GM12878 (cell line): ENCODE measurements around the gene RHBDF2. TPM values are rescaled to one million over a fixed set of nuclear protein-coding genes. Genes with fewer than 3 reads are reported as not detected.

Experiments
- ATAC-seq: fragments of 200-7000 bp; cut with Tn5 transposase; 3 replicates; pipeline ENCODE4 v1.9.1; 2020; ENCODE audit warnings: mild to moderate bottlenecking, moderate library complexity
- BruUV-seq: library from RNA; stranded (reverse); fragments of 400-500 nt; replicated peaks from 2 replicates; lab custom pipeline; 2021; lab: Mats Ljungman, UMichigan
- CTCF ChIA-PET: fragments of 300-600 bp; sonication (Branson Sonifier 250); formaldehyde crosslinking; extraction: SDS; loops from one replicate; lab custom pipeline; 2021; ENCODE audit warnings: inconsistent platforms; lab: Yijun Ruan, JAX
- POLR2A ChIA-PET: fragments of 350-600 bp; formaldehyde crosslinking; extraction: SDS; loops from one replicate; lab custom pipeline; 2021; ENCODE audit warnings: inconsistent platforms; lab: Charles Lee
- RAD21 ChIA-PET: fragments of 300-600 bp; sonication (Branson Sonifier 250); formaldehyde crosslinking; loops from one replicate; lab custom pipeline; 2023; ENCODE audit warnings: antibody characterized with exemption; ENCODE audit not compliant: unreplicated experiment; lab: Charles Lee
- SMC1A ChIA-PET: fragments of 300-600 bp; sonication (Branson Sonifier 250); formaldehyde crosslinking; loops from one replicate; lab custom pipeline; 2023; ENCODE audit not compliant: unreplicated experiment, uncharacterized antibody; lab: Charles Lee
- DNase-seq: peaks from one replicate; pipeline ENCODE4 v3.0.0-alpha.2; 2011; ENCODE audit warnings: low read depth, low spot score
- FAIRE-seq: peaks from 3 replicates; lab custom pipeline; 2011; peaks lifted over from hg19 to GRCh38; lab: Jason Lieb, UNC
- H2AFZ ChIP-seq: 2 replicates; pipeline ENCODE4 v1.6.0; 2011; ENCODE audit warnings: low read depth, low read length, control low read depth; ENCODE audit not compliant: control insufficient read depth
- H3K27ac ChIP-seq: 2 replicates; pipeline ENCODE4 v1.5.1; 2011; ENCODE audit warnings: control low read depth; ENCODE audit not compliant: control insufficient read depth, insufficient read depth
- H3K27me3 ChIP-seq, 2 experiments: replicated peaks in 1 of 2; 2 replicates each; pipeline versions ENCODE4 v1.6.0 to v1.6.1; 2011; ENCODE audit warnings: low read length in 1 of 2; ENCODE audit not compliant: control insufficient read depth in 2 of 2, insufficient read depth in 2 of 2
- H3K36me3 ChIP-seq, 2 experiments: 2 replicates each; pipeline ENCODE4 v1.5.1; 2011; ENCODE audit warnings: low read length in 1 of 2; ENCODE audit not compliant: control insufficient read depth in 2 of 2, insufficient read depth in 2 of 2
- H3K4me1 ChIP-seq: 2 replicates; pipeline ENCODE4 v1.6.1; 2011; ENCODE audit warnings: mild to moderate bottlenecking, low read length, moderate library complexity, mixed read lengths; ENCODE audit not compliant: control insufficient read depth, insufficient read depth
- H3K4me2 ChIP-seq: 2 replicates; pipeline ENCODE4 v1.6.0; 2011; ENCODE audit warnings: control low read depth; ENCODE audit not compliant: control insufficient read depth, insufficient read depth
- H3K4me3 ChIP-seq: fragments of 200-600 bp; sonication (generic); 2 replicates; pipeline ENCODE4 v1.5.1; 2016
- H3K79me2 ChIP-seq: 2 replicates; pipeline ENCODE4 v1.6.0; 2011; ENCODE audit warnings: low read length; ENCODE audit not compliant: control insufficient read depth, insufficient read depth
- H3K9ac ChIP-seq: 2 replicates; pipeline ENCODE4 v1.8.0; 2011; ENCODE audit warnings: low read length, control low read depth, mixed read lengths; ENCODE audit not compliant: control insufficient read depth, insufficient read depth
- H3K9me3 ChIP-seq: replicated peaks from 3 replicates; pipeline ENCODE4 v1.5.1; 2011; ENCODE audit warnings: mild to moderate bottlenecking, low read length; ENCODE audit not compliant: control insufficient read depth, insufficient read depth
- H4K20me1 ChIP-seq: 2 replicates; pipeline ENCODE4 v1.6.0; 2011; ENCODE audit not compliant: control insufficient read depth, insufficient read depth
- CREM ChIP-seq: IDR thresholded peaks from 2 replicates; pipeline ENCODE4 v1.6.1; 2014; ENCODE audit warnings: antibody characterized with exemption, low read depth
- EED ChIP-seq: sonication (generic); IDR thresholded peaks from 2 replicates; pipeline ENCODE4 v1.6.1; 2016; ENCODE audit warnings: antibody characterized with exemption, low read depth
- ESRRA ChIP-seq: IDR thresholded peaks from 2 replicates; pipeline ENCODE4 v1.6.1; 2012; ENCODE audit warnings: mild to moderate bottlenecking, low read length, improper control_type of control experiment
- FOXM1 ChIP-seq: IDR thresholded peaks from 2 replicates; pipeline ENCODE4 v1.6.1; 2012; ENCODE audit warnings: low read depth, mild to moderate bottlenecking, inconsistent platforms, low read length, moderate library complexity
- HCFC1 ChIP-seq: fragments of 150-350 bp; IDR thresholded peaks from 2 replicates; pipeline ENCODE4 v1.6.1; 2014; ENCODE audit warnings: low read length
- HDAC6 ChIP-seq: fragments of 200-600 bp; sonication (generic); IDR thresholded peaks from one replicate; pipeline ENCODE4 v1.8.0; 2017; ENCODE audit warnings: antibody characterized with exemption; ENCODE audit not compliant: unreplicated experiment
- KDM1A ChIP-seq: fragments of 200-600 bp; sonication (generic); IDR thresholded peaks from 2 replicates; pipeline ENCODE4 v1.6.1; 2016; ENCODE audit warnings: borderline replicate concordance
- SPI1 ChIP-seq: IDR thresholded peaks from 2 replicates; pipeline ENCODE4 v1.6.1; 2011; ENCODE audit warnings: low read depth, mild to moderate bottlenecking, low read length, moderate library complexity, borderline replicate concordance; ENCODE audit not compliant: insufficient read depth
- SREBF1 ChIP-seq: IDR thresholded peaks from 2 replicates; pipeline ENCODE4 v1.6.1; 2012; ENCODE audit warnings: mild to moderate bottlenecking, low read length
- TAF1 ChIP-seq: IDR thresholded peaks from 2 replicates; pipeline ENCODE4 v1.6.1; 2011; ENCODE audit warnings: mild to moderate bottlenecking, low read depth, low read length, borderline replicate concordance
- ZSCAN29 ChIP-seq: fragments of 450-650 bp; IDR thresholded peaks from 2 replicates; pipeline ENCODE4 v1.6.1; 2017; ENCODE audit warnings: mild to moderate bottlenecking, moderate library complexity
- WGBS: methylation state at CpG from one replicate; pipeline ENCODE4 v1.1.6; 2016; ENCODE audit warnings: low lambda C conversion rate; ENCODE audit not compliant: insufficient replicate concordance, insufficient coverage; ENCODE audit errors: missing lambda C conversion rate; 5-methylcytosine and 5-hydroxymethylcytosine counted together
- in situ Hi-C: fragments of 300-500 bp; cut with MboI; formaldehyde crosslinking; loops from 9 replicates; pipeline ENCODE4 v1.14.3; 2018; ENCODE audit warnings: mixed read lengths
- intact Hi-C: fragments of 100-400 bp; cut with micrococcal nuclease; formaldehyde crosslinking; loops from one replicate; pipeline ENCODE4 v1.14.2; 2022; ENCODE audit not compliant: unreplicated experiment
- polyA plus RNA-seq, 11 experiments: library from polyadenylated mRNA; depleted of rRNA in 4 of 11; unstranded in 6 of 11; stranded (reverse) in 5 of 11; fragments of >200 nt; fragmentation: Nextera tagmentation in 4 of 11; fragmentation: Illumina TruSeq in 1 of 11; extraction: Ambion mirVana in 4 of 11; extraction: Trizol in 1 of 11; gene quantifications; 1 replicate in 1 of 11; 2 replicates in 10 of 11; pipeline versions ENCODE4 v1.2.1 to v1.2.3, GENCODE V29; 2011 to 2016; ENCODE audit warnings: inconsistent platforms in 2 of 11, missing spikeins in 2 of 11, low read depth in 1 of 11
- total RNA-seq, 4 experiments: library from RNA; depleted of rRNA in 3 of 4; stranded (reverse); fragments of >200 nt in 3 of 4; fragmentation: Illumina TruSeq in 1 of 4; extraction: Trizol in 1 of 4; gene quantifications; 2 replicates each; pipeline versions ENCODE4 v1.2.1 to v1.2.3, GENCODE V29; 2013 to 2021
- TF ChIP-seq, protein P1 (sequence below): fragments of 450-650 bp; IDR thresholded peaks from 2 replicates; pipeline ENCODE4 v1.6.1; 2014; ENCODE audit warnings: mild to moderate bottlenecking
- TF ChIP-seq, protein P2 (sequence below): fragments of 450-650 bp; IDR thresholded peaks from 2 replicates; pipeline ENCODE4 v1.6.1; 2016; ENCODE audit warnings: mild to moderate bottlenecking

Gene RHBDF2
- total and polyA plus RNA-seq, 10 of the 15 experiments (the other 5 are each of a cell fraction or from before 2014, with no cell fraction given): 0.97 to 43.0 (median 18.7) TPM

DNA sequence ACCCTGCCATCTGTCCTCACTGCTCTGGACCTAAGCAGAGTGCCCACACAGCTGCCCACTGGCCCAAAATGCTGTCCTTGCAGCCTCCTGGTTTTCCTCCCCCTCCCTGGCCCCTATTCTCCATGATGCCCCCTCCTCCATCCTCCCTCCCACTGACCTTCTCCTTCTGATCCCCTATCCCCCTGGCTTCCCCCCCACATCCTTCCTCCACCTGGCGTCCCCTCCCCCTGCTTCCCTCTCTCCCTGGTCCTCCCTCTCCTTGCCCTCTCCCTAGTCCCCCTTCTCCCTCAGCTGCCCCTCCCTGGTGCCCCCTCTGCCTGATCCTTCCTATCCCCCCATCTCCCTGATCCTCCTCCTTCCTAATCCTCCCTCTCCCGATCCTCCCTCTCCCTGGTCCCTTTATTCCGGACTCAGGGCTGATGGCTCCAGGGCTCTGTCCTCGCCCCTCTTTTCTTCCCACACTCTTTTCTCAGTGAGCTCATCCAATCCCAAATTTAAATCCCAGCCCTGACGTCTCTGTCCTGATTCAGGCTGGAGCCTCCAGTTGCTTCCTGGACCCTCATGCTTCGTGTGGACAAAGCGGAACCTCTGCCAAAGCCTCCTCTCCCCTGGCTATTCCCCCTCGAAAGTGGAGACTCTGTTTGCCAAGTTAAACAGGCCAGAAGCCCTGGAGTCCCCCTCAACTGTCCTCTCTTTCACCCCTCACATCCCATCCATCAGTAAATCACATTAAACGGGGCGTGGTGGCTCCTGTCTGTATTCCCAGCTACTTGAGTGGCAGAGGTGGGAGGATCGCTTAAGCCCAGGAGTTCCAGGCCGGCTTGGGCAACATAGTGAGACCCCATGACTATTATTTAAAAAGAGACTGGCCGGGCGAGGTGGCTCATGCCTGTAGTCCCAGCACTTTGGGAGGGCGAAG, 18.1 kb upstream of the RHBDF2 start:
- CTCF ChIA-PET: interaction anchor here (0.7 to 2.0 kb wide), 3 partner anchors 11 to 41 kb away, joined by 3 to 10 read pairs (median 4); no protein-coding TSS in a partner anchor
- ATAC-seq (no peak), FAIRE-seq (no peak)
- no peak overlapping the region for H3K4me2 ChIP-seq
- no peak overlapping the region for H3K4me3 ChIP-seq
- no peaks in the 10 kb centered on the region for H3K27me3 ChIP-seq
- WGBS: 37% methylated on average over 14 of the region's 15 CpGs
- TF ChIP-seq ESRRA (no peak), SPI1 (no peak), KDM1A (no peak), TAF1 (no peak), ZSCAN29 (no peak), CREM (no peak), EED (no peak), HCFC1 (no peak), SREBF1 (no peak), FOXM1 (no peak), HDAC6 (no peak)
- TF ChIP-seq, protein P1, sequence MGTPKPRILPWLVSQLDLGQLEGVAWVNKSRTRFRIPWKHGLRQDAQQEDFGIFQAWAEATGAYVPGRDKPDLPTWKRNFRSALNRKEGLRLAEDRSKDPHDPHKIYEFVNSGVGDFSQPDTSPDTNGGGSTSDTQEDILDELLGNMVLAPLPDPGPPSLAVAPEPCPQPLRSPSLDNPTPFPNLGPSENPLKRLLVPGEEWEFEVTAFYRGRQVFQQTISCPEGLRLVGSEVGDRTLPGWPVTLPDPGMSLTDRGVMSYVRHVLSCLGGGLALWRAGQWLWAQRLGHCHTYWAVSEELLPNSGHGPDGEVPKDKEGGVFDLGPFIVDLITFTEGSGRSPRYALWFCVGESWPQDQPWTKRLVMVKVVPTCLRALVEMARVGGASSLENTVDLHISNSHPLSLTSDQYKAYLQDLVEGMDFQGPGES: no peak
- TF ChIP-seq, protein P2, sequence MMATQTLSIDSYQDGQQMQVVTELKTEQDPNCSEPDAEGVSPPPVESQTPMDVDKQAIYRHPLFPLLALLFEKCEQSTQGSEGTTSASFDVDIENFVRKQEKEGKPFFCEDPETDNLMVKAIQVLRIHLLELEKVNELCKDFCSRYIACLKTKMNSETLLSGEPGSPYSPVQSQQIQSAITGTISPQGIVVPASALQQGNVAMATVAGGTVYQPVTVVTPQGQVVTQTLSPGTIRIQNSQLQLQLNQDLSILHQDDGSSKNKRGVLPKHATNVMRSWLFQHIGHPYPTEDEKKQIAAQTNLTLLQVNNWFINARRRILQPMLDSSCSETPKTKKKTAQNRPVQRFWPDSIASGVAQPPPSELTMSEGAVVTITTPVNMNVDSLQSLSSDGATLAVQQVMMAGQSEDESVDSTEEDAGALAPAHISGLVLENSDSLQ: no peak
- TF ChIP-seq, all 136 proteins: peak for 0
- Histone ChIP-seq H4K20me1 (no peaks in the 10 kb centered on the region), H2AFZ (no peak overlapping the region), H3K36me3 (no peaks in the 10 kb centered on the region), H3K4me1 (peaks cover 15% of the 10 kb centered on the region), H3K79me2 (no peaks in the 10 kb centered on the region), H3K27ac (no peak overlapping the region), H3K9me3 (no peaks in the 10 kb centered on the region), H3K9ac (no peak overlapping the region)
- BruUV-seq: no TSS peak
- SMC1A ChIA-PET: interaction anchor here (2.3 kb wide), 1 partner anchor 105 kb away, joined by 6 read pairs; no protein-coding TSS in a partner anchor
- POLR2A ChIA-PET: interaction anchor here (0.6 kb wide), 1 partner anchor 299 kb away, joined by 6 read pairs; no protein-coding TSS in a partner anchor
- intact Hi-C loops: no loop called here
- DNase-seq: no peak
- in situ Hi-C loops: no loop called here
- RAD21 ChIA-PET: interaction anchor here (1.4 kb wide), 1 partner anchor 41 kb away, joined by 3 read pairs; no protein-coding TSS in a partner anchor
